ENCODE data around the gene PITX1. TPM values are rescaled to one million over a fixed set of nuclear protein-coding genes. Genes with fewer than 3 reads are reported as not detected.

PITX1 gene
- total and polyA plus RNA-seq, 7 experiments from 2014 or later = 0.17 TPM; not detected in 6

GRCh38 chr5:135030123-135030955, 3.7 kb downstream of the PITX1 start:
- Mint-ChIP-seq H3K27me3 (peaks cover 69 to 79% (median 73%) of the 10 kb centered on the region in 5 donors), H3K4me1 (peaks cover 32 to 60% (median 45%) of the 10 kb centered on the region in 7 donors), H3K9me3 (peaks cover 0 to 12% (median 4%) of the 10 kb centered on the region in 11 donors), H3K4me3 (peak overlapping the region; percentile 15 to 86 (median 60)), H3K27ac (peak overlapping the region in 1 of 9 donors; percentile 42), H3K36me3 (peaks cover 0 to 5% (median 3%) of the 10 kb centered on the region in 5 donors)
- no peak overlapping the region for H3K27ac ChIP-seq (ENCODE audit: low read depth, low read length)
- H3K36me3 ChIP-seq (ENCODE audit: control insufficient read depth in 2 of 3, insufficient read depth in 3 of 3, low read length in 3 of 3) = no peaks in the 10 kb centered on the region
- peaks cover 0 to 14% of the 10 kb centered on the region in 2 donors for H3K4me1 ChIP-seq (ENCODE audit: control insufficient read depth in 2 of 2, insufficient read depth in 2 of 2, low read length in 2 of 2)
- no peaks in the 10 kb centered on the region for H3K9me3 ChIP-seq (ENCODE audit: control insufficient read depth in 2 of 3, low read length in 3 of 3)
- H3K4me3 ChIP-seq (ENCODE audit: low read length) = no peak overlapping the region
- POLR2A ChIA-PET = no interaction called here
- H3K27me3 ChIP-seq (ENCODE audit: control insufficient read depth in 2 of 2, insufficient read depth in 2 of 2, low read length in 2 of 2) = peaks cover 0 to 37% of the 10 kb centered on the region in 2 donors
- intact Hi-C loops (cut with micrococcal nuclease) = loop anchor here (10.0 kb wide), 2 partner anchors 66 to 294 kb away; partner anchors contain the start of gene CATSPER3 (in 1 of the 2)
- DNase-seq (peak in 1 of 9 donors; percentile 8), ATAC-seq (no peak)
- CTCF ChIA-PET = no interaction called here

- peaks cover 0 to 5% (median 0%) of the 10 kb centered on the region in 5 donors for H3K36me3 Mint-ChIP-seq
- Histone ChIP-seq H3K9me3 (ENCODE audit: control insufficient read depth in 2 of 3, low read length in 3 of 3) (no peaks in the 10 kb centered on the region), H3K36me3 (ENCODE audit: control insufficient read depth in 2 of 3, insufficient read depth in 3 of 3, low read length in 3 of 3) (no peaks in the 10 kb centered on the region), H3K4me3 (ENCODE audit: low read length) (no peak overlapping the region), H3K27me3 (ENCODE audit: control insufficient read depth in 2 of 2, insufficient read depth in 2 of 2, low read length in 2 of 2) (peaks cover 0 to 35% of the 10 kb centered on the region in 2 donors), H3K4me1 (ENCODE audit: control insufficient read depth in 2 of 2, insufficient read depth in 2 of 2, low read length in 2 of 2) (peaks cover 0 to 14% of the 10 kb centered on the region in 2 donors), H3K27ac (ENCODE audit: low read depth, low read length) (no peak overlapping the region)
- peaks cover 64 to 75% (median 67%) of the 10 kb centered on the region in 5 donors for H3K27me3 Mint-ChIP-seq
- intact Hi-C loops (cut with micrococcal nuclease) = loop anchor here (2.0 to 10.0 kb wide), 4 partner anchors 65 to 508 kb away; partner anchors contain the start of genes CAMLG (in 1 of the 2), CATSPER3 (in 1 of the 2) and NEUROG1 (in 1 of the 2)
- peaks cover 0 to 12% (median 4%) of the 10 kb centered on the region in 11 donors for H3K9me3 Mint-ChIP-seq
- H3K4me1 Mint-ChIP-seq = peaks cover 29 to 55% (median 39%) of the 10 kb centered on the region in 7 donors
- POLR2A ChIA-PET = no interaction called here
- H3K4me3 Mint-ChIP-seq = peak overlapping the region; percentile 7 to 59 (median 36)
- peak overlapping the region in 4 of 9 donors; percentile 1 to 43 (median 16) for H3K27ac Mint-ChIP-seq
- CTCF ChIA-PET = no interaction called here
- no peak for DNase-seq
- ATAC-seq = no peak
Measured at GRCh38 chr5:135029477-135030122, 4.4 kb downstream of the PITX1 start.

- DNase-seq (no peak), ATAC-seq (no peak)
- H3K4me3 ChIP-seq (ENCODE audit: low read length) = no peak overlapping the region
- intact Hi-C loops (cut with micrococcal nuclease) = loop anchor here (2.0 to 5.0 kb wide), 2 partner anchors 290 to 508 kb away; partner anchors contain the start of genes CAMLG (in 1 of the 2) and NEUROG1 (in 1 of the 2)
- peak overlapping the region in 8 of 10 donors; percentile 7 to 65 (median 38) for H3K4me3 Mint-ChIP-seq
- H3K9me3 Mint-ChIP-seq = peaks cover 0 to 12% (median 4%) of the 10 kb centered on the region in 11 donors
- H3K27ac ChIP-seq (ENCODE audit: low read depth, low read length) = no peak overlapping the region
- peaks cover 62 to 72% (median 65%) of the 10 kb centered on the region in 5 donors for H3K27me3 Mint-ChIP-seq
- CTCF ChIA-PET = no interaction called here
- H3K27me3 ChIP-seq (ENCODE audit: control insufficient read depth in 2 of 2, insufficient read depth in 2 of 2, low read length in 2 of 2) = peaks cover 0 to 32% of the 10 kb centered on the region in 2 donors
- H3K27ac Mint-ChIP-seq = peak overlapping the region in 3 of 9 donors; percentile 25 to 43 (median 28)
- H3K36me3 ChIP-seq (ENCODE audit: control insufficient read depth in 2 of 3, insufficient read depth in 3 of 3, low read length in 3 of 3) = no peaks in the 10 kb centered on the region
- H3K36me3 Mint-ChIP-seq = peaks cover 0 to 5% (median 0%) of the 10 kb centered on the region in 5 donors
- no peaks in the 10 kb centered on the region for H3K9me3 ChIP-seq (ENCODE audit: control insufficient read depth in 2 of 3, low read length in 3 of 3)
- H3K4me1 ChIP-seq (ENCODE audit: control insufficient read depth in 2 of 2, insufficient read depth in 2 of 2, low read length in 2 of 2) = peaks cover 0 to 14% of the 10 kb centered on the region in 2 donors
- POLR2A ChIA-PET = no interaction called here
- peaks cover 26 to 51% (median 36%) of the 10 kb centered on the region in 7 donors for H3K4me1 Mint-ChIP-seq
Measured at GRCh38 chr5:135028791-135029476, 5.1 kb downstream of the PITX1 start.

GRCh38 chr5:135027697-135028615, 6.1 kb downstream of the PITX1 start:
- no peaks in the 10 kb centered on the region for H3K36me3 ChIP-seq (ENCODE audit: control insufficient read depth in 2 of 3, insufficient read depth in 3 of 3, low read length in 3 of 3)
- peaks cover 0 to 32% of the 10 kb centered on the region in 2 donors for H3K27me3 ChIP-seq (ENCODE audit: control insufficient read depth in 2 of 2, insufficient read depth in 2 of 2, low read length in 2 of 2)
- peaks cover 21 to 45% (median 31%) of the 10 kb centered on the region in 7 donors for H3K4me1 Mint-ChIP-seq
- ATAC-seq (no peak), DNase-seq (no peak)
- no peaks in the 10 kb centered on the region for H3K9me3 ChIP-seq (ENCODE audit: control insufficient read depth in 2 of 3, low read length in 3 of 3)
- ChIA-PET CTCF (no interaction called here), POLR2A (no interaction called here)
- H3K27ac ChIP-seq (ENCODE audit: low read depth, low read length) = no peak overlapping the region
- no peak overlapping the region for H3K4me3 ChIP-seq (ENCODE audit: low read length)
- H3K27me3 Mint-ChIP-seq = peaks cover 57 to 71% (median 61%) of the 10 kb centered on the region in 5 donors
- peak overlapping the region in 4 of 10 donors; percentile 16 to 56 (median 38) for H3K4me3 Mint-ChIP-seq
- H3K9me3 Mint-ChIP-seq = peaks cover 0 to 12% (median 4%) of the 10 kb centered on the region in 11 donors
- peaks cover 0 to 5% (median 3%) of the 10 kb centered on the region in 5 donors for H3K36me3 Mint-ChIP-seq
- peak overlapping the region in 1 of 9 donors; percentile 33 for H3K27ac Mint-ChIP-seq
- intact Hi-C loops (cut with micrococcal nuclease) = loop anchor here (2.0 to 5.0 kb wide), 2 partner anchors 289 to 509 kb away; partner anchors contain the start of genes CAMLG (in 1 of the 2) and NEUROG1 (in 1 of the 2)
- peaks cover 0 to 14% of the 10 kb centered on the region in 2 donors for H3K4me1 ChIP-seq (ENCODE audit: control insufficient read depth in 2 of 2, insufficient read depth in 2 of 2, low read length in 2 of 2)

- H3K36me3 Mint-ChIP-seq = peaks cover 0 to 5% (median 3%) of the 10 kb centered on the region in 5 donors
- H3K4me3 Mint-ChIP-seq = peak overlapping the region in 3 of 10 donors; percentile 16 to 44 (median 33)
- Histone ChIP-seq H3K27me3 (ENCODE audit: control insufficient read depth in 2 of 2, insufficient read depth in 2 of 2, low read length in 2 of 2) (peaks cover 0 to 31% of the 10 kb centered on the region in 2 donors), H3K9me3 (ENCODE audit: control insufficient read depth in 2 of 3, low read length in 3 of 3) (no peaks in the 10 kb centered on the region), H3K4me1 (ENCODE audit: control insufficient read depth in 2 of 2, insufficient read depth in 2 of 2, low read length in 2 of 2) (peaks cover 0 to 8% of the 10 kb centered on the region in 2 donors), H3K36me3 (ENCODE audit: control insufficient read depth in 2 of 3, insufficient read depth in 3 of 3, low read length in 3 of 3) (no peaks in the 10 kb centered on the region), H3K27ac (ENCODE audit: low read depth, low read length) (no peak overlapping the region), H3K4me3 (ENCODE audit: low read length) (no peak overlapping the region)
- ATAC-seq (no peak), DNase-seq (no peak)
- peaks cover 16 to 39% (median 27%) of the 10 kb centered on the region in 7 donors for H3K4me1 Mint-ChIP-seq
- peak overlapping the region in 1 of 9 donors; percentile 63 for H3K27ac Mint-ChIP-seq
- ChIA-PET CTCF (no interaction called here), POLR2A (no interaction called here)
- intact Hi-C loops (cut with micrococcal nuclease) = loop anchor here in 1 of 2 donors (5.0 kb wide), 1 partner anchor 510 kb away; the partner anchor contains the start of gene NEUROG1
- H3K9me3 Mint-ChIP-seq = peaks cover 0 to 12% (median 4%) of the 10 kb centered on the region in 11 donors
- H3K27me3 Mint-ChIP-seq = peaks cover 54 to 70% (median 55%) of the 10 kb centered on the region in 5 donors
Measured at GRCh38 chr5:135027266-135027696, 6.7 kb downstream of the PITX1 start.

Measured in naive thymus-derived CD4-positive, alpha-beta T cell (primary cell).